DND-41 (cell line): Measurements from ENCODE around the gene ANKRD40CL.

Experiments used
- CTCF ChIP-seq: IDR thresholded peaks from 2 replicates; pipeline ENCODE4 v1.5.1; 2012; ENCODE audit warnings: borderline replicate concordance, low read length, moderate library complexity, mild to moderate bottlenecking; ENCODE audit not compliant: poor library complexity, severe bottlenecking; ENCODE audit errors: extremely low read depth
- EZH2 ChIP-seq: IDR thresholded peaks from 3 replicates; pipeline ENCODE4 v1.6.1; 2012; ENCODE audit warnings: borderline replicate concordance, low read depth, mild to moderate bottlenecking, moderate library complexity, low read length, inconsistent platforms; ENCODE audit not compliant: severe bottlenecking

DNA sequence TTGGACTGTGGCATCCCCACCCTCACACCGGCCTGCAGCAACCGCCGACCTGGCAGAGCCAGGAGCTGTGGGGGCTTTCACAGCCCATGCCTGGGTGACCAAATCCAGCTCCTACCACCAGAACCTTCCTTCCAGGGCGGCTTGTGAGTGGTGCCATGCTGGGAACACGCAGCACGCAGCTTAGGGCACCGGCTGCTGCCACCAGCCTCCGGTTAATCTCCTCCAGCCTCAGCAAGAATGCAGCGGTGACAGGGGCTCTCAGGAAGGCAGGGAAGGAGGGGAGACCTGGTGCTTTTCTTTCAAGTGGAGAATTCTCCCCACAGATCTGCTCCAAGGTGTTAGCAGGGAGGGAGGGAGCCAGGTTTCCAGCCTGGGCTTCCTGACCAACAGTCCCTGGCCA, 32.3 kb upstream of the ANKRD40CL start:
- TF ChIP-seq CTCF: no peak
- TF ChIP-seq EZH2: no peak
